Measurements from ENCODE around the gene USH1G. TPM values are rescaled to one million over a fixed set of nuclear protein-coding genes. Genes with fewer than 3 reads are reported as not detected.
A peak's percentile ranks its signal among the peaks of the same experiment; 100 is the strongest.

The USH1G gene
- total and polyA plus RNA-seq, 2 of the 13 experiments (the other 11 are each of a cell fraction or from before 2014, with no cell fraction given) = 0.04 TPM; not detected in 1

- TF ChIP-seq HMGXB3 (CRISPR knock-in tag; IDR thresholded peaks at IDR 0.05; ENCODE audit: borderline replicate concordance) (peak; percentile 99), SAP130 (CRISPR knock-in tag; IDR thresholded peaks at IDR 0.05; ENCODE audit: low read depth) (peak; percentile 83), ZNF512 (CRISPR knock-in tag; IDR thresholded peaks at IDR 0.05) (no peak), MIXL1 (CRISPR knock-in tag; IDR thresholded peaks at IDR 0.05) (peak; percentile 86), ZIK1 (CRISPR knock-in tag; IDR thresholded peaks at IDR 0.05; ENCODE audit: borderline replicate concordance, low read depth) (no peak), TIGD3 (CRISPR knock-in tag; IDR thresholded peaks at IDR 0.05; ENCODE audit: borderline replicate concordance) (no peak), HOXD1 (CRISPR knock-in tag; IDR thresholded peaks at IDR 0.05) (no peak), CTCF (CRISPR knock-in tag; IDR thresholded peaks at IDR 0.05) (no peak), SNAPC2 (CRISPR knock-in tag; IDR thresholded peaks at IDR 0.05) (no peak), CAMTA2 (CRISPR knock-in tag; IDR thresholded peaks at IDR 0.05; ENCODE audit: borderline replicate concordance) (peak; percentile 23; the same call in 1 of the 2 replicates), ZNF550 (CRISPR knock-in tag; IDR thresholded peaks at IDR 0.05; ENCODE audit: borderline replicate concordance) (no peak), ZNF746 (CRISPR knock-in tag; IDR thresholded peaks at IDR 0.05) (peak; percentile 65; the same call in 1 of the 2 replicates), PRDM4 (CRISPR knock-in tag; IDR thresholded peaks at IDR 0.05; ENCODE audit: borderline replicate concordance) (no peak), MTF2 (CRISPR knock-in tag; IDR thresholded peaks at IDR 0.05; ENCODE audit: borderline replicate concordance) (no peak), NFIC (IDR thresholded peaks at IDR 0.05; ENCODE audit: low read length) (peak; percentile 73; the same call in 1 of the 2 replicates), MXD4 (CRISPR knock-in tag; IDR thresholded peaks at IDR 0.05) (peak; percentile 30; the same call in 1 of the 2 replicates), ZNF496 (CRISPR knock-in tag; IDR thresholded peaks at IDR 0.05; ENCODE audit: insufficient replicate concordance) (no peak)
These were observed 49.8 kb downstream of the USH1G start (continued) for GRCh38 chr17:74873037-74873873.

All from HepG2 (cell line).